NOMO-1 treated with DMSO at 0.1 percent for 48 hours (cell line): Measurements from ENCODE around the gene PPP1R3E.

Experiments used
- DNase-seq: peaks from one replicate; lab custom pipeline; 2025; ENCODE audit not compliant: unreplicated experiment; lab: John Stamatoyannopoulos, UW

PPP1R3E gene

GRCh38 chr14:23322568-23323517, 20.2 kb upstream of the PPP1R3E start:
- DNase-seq: no peak

- peak; percentile 29 for DNase-seq
Measured at GRCh38 chr14:23321572-23322547, 19.2 kb upstream of the PPP1R3E start.

DNA sequence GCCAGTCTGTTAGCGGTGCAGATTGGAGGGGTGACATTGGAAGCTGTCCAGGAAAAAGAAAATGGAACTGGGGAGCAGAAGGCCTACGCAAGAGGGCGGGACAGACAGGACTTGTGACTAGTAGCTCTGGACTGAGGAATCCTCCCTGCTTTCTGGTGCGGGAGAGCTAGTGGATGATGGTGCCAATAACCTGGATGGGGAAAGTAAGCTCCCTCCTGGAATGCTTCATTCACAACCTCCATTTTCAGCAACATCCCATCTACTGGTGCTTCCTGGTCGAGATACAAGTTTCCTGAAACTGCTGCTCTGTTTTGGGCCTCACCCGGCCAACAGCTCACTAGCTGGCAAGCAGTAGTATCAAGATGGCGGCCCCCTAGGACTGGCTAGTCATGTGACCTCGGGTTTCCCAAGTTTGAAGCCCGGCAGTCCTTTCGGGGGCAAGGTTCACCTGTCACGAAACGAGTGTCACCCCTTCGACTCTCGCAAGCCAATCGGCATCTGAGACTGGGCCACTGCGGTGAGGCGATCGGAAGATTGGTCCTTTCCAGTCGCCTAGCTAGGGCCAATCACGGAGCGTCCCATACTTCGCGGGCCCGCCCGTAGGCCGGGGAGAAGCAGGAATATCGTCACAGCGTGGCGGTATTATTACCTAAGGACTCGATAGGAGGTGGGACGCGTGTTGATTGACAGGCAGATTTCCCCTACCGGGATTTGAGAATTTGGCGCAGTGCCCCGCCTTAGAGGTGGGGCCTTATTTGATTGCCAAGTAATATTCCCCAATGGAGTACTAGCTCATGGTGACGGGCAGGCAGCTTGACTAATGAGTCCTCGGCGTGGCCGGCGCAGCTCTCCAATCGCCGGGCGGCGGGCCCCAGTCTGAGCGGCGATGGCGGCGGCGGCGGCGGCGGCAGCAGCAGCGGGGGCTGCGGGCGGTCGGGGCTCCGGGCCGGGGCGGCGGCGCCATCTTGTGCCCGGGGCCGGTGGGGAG, 18.2 kb upstream of the PPP1R3E start, which contains the start of gene PABPN1:
Gene PABPN1 (plus strand): TSS at position 874 of the 988 bp plus-strand sequence. CDS start 13 bp downstream, at position 887.
- peak; percentile 100 for DNase-seq

DNA sequence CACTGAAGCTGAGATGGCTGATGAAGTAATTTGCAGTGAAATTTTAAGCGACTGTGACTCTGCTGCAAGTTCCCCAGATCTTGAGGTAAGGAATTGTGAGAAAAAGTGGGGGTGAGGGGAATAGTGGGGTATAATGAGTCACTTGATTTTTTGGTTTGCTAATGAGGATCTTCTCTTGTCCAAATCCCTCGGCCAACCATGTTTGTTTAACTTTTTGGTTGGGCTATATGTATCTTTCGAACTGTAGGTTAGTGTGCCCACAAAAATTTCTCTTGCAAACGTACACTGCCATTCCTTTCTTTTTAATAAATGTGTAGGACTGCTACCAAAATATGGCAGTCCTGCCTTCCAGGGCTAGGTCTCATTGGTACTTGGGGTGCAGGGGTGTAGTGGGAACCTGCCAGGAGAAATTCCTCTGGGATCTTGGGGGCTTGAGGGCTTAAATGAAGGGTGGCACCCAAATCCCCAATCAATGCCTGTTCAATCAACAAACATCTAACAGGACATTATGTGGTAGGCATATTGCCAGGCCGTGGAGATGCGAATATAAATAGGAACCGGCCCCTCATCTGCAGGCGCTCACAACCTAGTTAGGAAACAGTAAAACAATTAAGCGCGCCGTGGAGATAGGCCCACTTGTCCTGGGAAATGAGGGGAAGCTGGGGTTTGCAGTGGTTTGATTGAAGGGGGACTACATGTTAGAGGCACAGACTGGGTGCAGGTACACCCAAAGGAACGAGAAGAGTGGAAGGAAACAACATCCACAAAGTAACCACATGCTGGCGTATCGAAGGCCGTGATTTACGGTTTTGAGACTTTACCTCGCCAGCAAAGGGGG, 17.3 kb upstream of the PPP1R3E start:
- no peak for DNase-seq

- no peak for DNase-seq
Measured at GRCh38 chr14:23316300-23316699, 13.6 kb upstream of the PPP1R3E start.

DNA sequence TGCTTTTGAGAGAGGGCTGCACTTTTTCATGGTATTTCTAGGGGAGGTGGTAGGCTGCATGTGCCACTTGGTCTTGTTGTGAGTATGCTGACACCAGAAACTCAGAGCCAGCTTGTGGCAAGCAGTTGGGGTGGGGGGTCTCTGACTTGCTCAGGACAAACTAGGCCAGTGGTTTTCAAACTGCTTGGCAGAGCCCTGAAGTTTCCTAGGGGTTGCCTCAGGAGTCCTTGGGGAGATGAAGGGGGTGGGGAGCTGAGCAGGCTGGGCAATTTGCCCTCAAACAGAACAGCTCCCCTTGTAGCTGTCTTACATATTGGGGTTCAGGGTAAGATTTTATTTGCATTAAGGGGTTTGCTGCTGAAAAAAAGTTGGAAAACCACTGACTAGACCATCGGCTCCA, 7.9 kb upstream of the PPP1R3E start:
- DNase-seq: no peak

DNA sequence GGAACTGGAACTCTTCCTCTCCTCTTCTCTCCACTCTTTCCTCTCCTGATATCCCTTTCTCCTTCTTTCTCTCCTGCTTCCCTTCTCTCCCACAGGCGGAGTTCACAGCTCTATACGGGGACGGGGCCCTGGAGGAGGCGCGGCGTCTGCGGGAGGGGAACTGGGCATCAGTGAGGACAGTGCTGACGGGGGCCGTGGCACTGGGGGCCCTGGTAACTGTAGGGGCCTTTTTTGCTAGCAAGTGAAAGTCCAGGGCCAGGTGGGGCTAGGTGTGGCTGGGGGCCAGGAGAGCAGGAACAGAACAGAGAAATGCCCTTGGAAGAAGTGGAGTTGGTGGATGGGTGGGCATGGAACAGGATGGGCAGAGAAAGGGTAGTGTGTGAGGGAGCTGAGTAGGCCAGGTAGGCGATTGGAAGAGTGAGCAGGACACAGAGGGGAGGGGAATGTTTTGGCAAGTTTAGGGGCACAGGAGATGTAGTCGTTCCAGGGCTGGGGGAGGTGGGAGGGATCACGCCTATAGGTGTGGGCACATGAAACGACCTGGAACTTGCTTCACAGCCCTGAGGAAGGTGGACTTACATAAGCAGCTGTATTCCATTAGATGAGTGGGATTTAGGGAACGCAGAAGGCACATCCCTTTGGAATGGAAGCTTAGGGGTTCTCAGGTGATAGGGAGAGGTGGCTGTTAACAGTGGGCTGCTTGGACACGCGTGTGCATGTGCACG, 6.2 kb upstream of the PPP1R3E start:
- DNase-seq: no peak

GRCh38 chr14:23307687-23308644, 5.3 kb upstream of the PPP1R3E start:
- DNase-seq: no peak

GRCh38 chr14:23307146-23307530, 4.5 kb upstream of the PPP1R3E start:
- no peak for DNase-seq

- peak; percentile 73 for DNase-seq
Measured at GRCh38 chr14:23306412-23307145, 3.9 kb upstream of the PPP1R3E start, which contains the start of gene BCL2L2. TSS of gene BCL2L2 (plus strand) at chr14:23306833. CDS start at chr14:23307768, 935 bp downstream.

- DNase-seq: no peak
Measured at GRCh38 chr14:23301969-23302289, 730 bp downstream of the PPP1R3E start.

GRCh38 chr14:23301288-23301968, 1.2 kb downstream of the PPP1R3E start:
- DNase-seq: peak; percentile 98

DNA sequence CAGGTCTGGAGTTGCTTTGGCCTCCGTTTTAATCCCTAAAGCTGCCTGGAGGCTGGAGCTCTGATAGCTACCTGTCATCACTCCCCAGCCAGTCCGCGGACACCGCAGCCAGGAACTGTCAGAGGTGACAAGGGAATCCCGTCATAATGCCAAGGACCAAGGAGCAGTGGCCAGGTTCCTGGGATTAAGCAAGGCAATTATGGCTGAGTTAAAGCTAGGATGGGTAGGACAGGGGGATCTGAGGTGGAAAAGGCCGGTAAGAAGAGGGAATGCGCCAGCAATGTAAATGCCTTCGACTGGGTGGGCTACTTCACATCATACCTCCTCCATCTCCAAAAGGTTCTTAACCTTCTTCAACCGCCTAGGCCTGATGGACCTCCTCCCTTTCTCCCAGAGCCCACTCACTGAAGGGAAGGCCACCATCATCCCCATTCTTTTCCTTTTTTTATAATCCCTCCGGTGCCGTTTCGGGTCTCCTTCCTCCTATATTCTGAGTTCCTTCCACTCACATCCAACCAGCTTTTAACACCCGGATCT, 1.9 kb downstream of the PPP1R3E start:
- peak; percentile 28 for DNase-seq

DNA sequence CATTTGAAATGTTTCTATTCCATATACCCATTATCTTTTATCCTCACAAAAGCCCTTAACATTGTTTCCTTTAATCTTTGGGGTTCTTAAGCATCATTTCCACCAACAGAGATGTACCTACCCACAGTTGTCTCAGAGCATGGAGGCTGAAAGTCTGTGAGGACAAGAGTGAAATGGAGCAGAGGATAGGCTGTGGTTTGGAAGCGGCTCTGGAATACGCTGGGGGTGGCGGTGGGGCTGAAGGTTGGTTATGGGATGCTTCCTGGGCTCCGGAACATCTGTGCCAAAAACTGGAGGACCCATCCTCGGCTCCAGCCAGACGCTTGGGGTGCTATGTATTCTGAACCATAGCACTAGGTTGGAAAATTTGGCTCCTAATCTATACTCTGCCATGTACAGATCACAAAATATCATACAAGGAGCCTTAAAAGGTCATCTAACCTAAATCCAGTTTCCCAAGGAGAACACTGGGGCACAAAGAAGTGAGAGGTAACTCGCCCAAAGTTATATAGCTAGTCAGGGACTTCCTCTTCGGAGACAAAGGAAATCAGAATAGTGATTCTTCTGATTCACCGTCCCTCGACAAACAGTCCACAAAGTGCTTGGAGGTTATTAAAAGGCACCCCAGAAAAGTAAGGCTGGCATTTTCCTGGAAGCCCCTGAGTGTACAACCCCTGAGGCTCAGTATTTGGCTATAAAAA, 2.5 kb downstream of the PPP1R3E start:
- peak; percentile 28 for DNase-seq

GRCh38 chr14:23299211-23299957, 3.3 kb downstream of the PPP1R3E start:
- peak; percentile 12 for DNase-seq
